Right lung (tissue), 5 donors: ENCODE results near the gene THADA. TPM values are rescaled to one million over a fixed set of nuclear protein-coding genes. Genes with fewer than 3 reads are reported as not detected.
"Not testable (repeated sequence)": the region's sequence is repeated elsewhere in the genome, so short reads cannot be mapped to it uniquely, and the experiment has no call there.

Experiments
- DNase-seq, 2 donors: peaks; one replicate each; pipeline ENCODE4 v3.0.0-alpha.2; 2013
- polyA plus RNA-seq, 5 donors: library from polyadenylated mRNA; unstranded; fragments of 120-200 nt; gene quantifications; one replicate each; pipeline versions ENCODE4 v1.2.1 to v1.2.3, GENCODE V29; 2013; ENCODE audit warnings: inconsistent platforms in 1 of 5, low replicate concordance in 1 of 5; ENCODE audit not compliant: insufficient read length in 5 of 5, insufficient read depth in 1 of 5

Gene THADA
- polyA plus RNA-seq, 5 donors = 33.8 to 42.1 (median 36.6) TPM

DNA sequence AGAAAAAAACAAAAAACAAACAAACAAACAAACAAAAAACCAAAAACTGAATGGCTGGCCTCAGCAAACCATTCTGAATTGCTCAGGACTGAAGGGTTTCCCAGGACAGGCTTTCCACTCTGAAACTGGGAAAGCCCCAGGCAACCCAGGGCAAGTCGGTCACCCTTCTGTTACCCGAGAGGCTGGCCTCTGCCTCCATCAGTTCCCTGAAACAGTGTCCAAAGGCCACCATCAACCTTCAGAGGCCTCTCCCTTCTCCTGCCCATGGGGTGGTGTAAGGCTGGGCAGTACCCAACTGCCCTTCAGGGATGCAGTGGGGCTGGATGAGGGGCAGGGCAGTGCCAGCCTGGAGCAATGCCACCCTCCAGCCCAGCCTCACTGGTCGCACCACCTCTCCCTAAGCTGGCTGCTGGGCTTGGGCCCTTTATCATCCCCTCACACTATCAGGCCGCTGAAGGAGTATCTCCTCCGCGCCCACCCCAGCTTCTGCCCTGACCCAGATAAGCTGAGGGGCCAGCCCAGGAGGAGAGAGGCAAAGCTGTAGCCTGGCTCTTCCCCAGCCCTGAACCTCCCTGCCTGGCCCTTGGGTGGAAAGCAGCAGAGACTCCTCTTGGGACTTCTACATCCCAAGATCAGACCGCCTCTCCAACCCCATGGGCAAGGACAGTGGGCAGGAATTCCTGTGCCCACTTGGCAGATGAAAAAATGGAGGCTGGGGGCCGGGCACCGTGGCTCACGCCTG is 405.4 kb downstream of the THADA start:
- no peak for DNase-seq

DNA sequence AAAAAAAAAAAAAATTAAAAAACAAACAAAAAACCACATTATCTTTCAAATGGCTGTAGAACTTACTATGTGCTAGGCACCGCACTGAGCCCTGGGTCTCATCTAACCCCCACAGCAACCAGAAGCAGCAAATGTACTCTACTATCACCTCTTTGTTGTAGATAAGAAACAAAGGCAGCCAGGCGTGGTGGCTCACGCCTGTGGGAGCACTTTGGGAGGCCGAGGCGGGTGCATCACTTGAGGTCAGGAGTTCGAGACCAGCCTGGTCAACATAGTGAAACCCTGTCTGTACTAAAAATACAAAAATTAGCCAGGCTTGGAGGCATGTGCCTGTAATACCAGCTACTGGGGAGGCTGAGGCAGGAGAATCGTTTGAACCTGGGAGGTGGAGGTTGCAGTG is 406.0 kb downstream of the THADA start:
- DNase-seq = not testable (repeated sequence)

DNA sequence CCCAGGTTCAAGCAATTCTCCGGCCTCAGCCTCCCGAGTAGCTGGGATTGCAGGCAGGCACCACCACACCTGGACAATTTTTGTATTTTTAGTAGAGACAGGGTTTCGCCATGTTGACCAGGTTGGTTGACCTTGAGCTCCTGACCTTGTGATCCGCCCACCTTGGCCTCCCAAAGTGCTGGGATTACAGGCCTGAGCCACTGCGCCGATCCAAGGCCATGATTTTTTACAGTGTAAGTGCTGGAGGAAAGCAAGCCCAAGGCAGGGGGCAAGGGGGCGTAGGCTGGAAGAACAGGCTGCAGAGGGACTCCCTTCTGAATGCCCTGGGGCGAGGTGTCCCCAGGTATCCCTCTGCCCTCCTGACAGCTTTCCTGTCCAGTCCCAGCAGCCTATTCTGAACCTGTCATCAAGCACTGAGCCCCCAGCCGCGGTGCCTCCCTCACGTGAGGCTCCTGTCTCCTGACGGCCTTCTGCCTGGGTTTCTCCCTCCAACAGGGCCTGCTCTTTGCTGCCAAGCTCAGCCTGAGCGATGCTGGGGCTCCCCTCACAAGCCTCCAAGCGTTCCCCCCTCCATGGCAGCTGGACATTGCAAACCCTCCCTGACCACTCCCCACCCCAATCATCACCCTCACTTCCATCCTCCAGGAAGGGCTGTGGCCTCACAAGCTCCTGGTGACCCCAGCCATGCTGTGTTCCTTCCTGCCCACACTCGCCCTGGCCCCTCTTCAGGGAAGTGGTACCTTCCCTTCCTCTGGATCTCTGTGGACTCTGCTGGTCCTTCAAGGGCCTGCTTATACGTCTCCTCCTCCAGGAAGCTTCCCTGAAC is 407.1 kb downstream of the THADA start:
- DNase-seq = no peak

DNA sequence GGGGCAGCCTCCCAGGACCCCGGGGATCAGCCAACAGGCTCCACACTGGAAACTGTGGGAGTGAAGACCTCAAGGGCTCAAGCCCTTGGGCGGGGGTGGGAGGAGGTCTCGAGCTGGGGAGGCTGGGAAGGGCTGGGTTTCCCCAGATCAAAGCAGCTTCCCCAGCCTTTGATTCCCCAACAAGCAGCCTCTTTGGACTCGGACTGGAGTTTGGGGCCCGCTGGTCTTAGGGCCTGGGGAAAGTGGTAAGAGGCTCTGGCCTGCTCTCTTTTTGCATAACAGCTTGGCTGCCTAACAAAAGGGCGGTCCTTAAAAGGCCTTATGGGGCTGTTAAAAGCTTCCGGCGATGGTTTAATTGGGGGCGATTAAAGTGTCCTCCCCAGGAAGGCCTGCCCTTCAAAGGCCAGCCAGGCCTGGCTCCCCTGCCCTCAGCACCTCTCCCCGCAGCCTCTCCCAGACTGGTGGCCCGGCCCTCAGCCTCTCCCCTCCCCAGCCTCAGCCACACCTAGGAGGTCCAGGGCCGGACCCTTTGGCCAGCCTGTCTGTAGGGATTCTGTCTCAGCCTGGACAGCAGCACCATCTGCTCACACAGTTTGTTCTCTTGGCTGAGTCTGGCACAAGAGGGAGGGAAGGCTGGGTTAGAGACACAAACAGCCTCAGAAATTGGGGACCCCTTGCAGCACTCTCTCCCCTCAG is 409.0 kb downstream of the THADA start:
- DNase-seq = peak; percentile 70 to 71

DNA sequence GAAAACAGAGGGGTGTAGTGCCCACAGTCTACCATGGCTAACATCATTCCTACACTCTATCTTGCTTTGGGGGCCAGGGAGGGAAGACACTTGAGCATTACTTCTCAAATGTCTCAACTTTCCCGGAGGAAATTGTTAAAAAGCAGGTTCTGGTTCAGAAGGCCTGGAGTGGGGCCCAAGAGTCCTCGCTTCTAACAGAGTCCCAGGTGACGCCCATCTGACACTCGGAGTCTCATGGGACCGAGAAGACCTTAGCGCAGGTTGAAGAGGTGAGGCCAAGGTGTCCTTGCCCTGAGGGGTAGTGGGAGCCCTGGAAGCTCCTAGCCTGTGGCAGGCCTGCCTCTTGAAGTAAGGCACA is 409.5 kb downstream of the THADA start:
- no peak for DNase-seq

DNA sequence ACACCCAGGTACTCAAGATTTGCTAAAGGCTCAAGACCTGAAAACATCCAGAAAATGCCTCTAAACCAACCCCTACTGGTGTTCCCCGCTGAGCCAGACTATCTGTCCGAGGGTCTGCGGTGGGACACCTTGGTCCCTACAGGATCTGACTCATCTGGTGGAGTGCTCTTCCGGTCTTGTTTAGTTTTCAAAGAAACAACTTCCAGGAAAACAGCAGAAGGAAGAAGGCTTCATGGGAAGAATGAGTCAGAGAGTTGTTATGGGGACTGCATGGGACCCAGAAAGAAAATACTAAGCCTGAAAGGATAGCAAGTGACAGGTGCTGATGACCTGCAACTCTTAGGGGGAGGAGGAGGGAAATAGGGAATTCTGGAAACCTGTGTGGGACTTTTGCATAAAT is 410.7 kb downstream of the THADA start:
- no peak for DNase-seq

DNA sequence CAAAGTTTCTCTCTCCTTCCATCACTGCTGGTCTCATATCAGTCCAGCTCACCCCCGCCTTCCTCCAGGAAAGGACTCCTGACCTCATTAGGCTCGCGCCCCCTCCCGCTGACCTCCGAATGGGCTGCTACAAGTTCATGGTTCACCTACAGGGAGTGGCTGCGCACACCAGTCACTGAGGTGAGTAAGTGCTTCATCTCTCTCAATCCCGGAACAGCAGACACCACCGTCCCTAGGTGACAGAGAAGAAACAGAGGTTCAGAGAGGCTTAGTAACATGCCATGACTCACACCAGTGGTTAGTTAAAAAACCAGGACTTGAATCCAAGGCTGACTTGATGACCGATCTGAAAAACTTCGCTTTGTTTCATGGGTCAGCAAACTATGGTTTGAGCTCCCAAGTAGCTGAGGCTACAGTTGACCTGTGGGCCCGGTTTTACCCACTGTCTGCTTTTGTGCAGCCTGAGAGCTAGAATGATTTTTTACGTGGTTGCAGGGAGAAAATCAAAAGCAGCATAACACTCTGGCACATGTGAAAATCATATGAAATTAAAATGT is 411.4 kb downstream of the THADA start:
- no peak for DNase-seq

DNA sequence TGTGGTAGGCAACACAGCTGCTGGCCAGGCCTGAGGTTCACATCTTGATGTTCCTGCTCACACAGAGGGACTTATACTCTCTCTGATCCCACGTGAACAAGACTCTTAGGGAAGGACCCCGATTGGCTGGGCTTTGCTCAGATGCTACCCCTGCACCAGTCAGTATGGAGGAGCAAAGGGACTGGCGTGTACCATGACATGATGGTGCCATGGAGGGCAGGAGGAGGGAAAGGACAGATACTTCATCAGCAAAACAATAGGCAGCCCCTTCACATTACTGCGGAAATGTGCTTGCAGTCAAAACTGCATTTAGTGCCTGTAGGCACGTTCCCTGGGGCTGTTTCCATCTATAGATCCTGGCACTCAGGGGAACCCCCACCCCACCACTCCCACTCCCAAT is 412.1 kb downstream of the THADA start:
- no peak for DNase-seq

DNA sequence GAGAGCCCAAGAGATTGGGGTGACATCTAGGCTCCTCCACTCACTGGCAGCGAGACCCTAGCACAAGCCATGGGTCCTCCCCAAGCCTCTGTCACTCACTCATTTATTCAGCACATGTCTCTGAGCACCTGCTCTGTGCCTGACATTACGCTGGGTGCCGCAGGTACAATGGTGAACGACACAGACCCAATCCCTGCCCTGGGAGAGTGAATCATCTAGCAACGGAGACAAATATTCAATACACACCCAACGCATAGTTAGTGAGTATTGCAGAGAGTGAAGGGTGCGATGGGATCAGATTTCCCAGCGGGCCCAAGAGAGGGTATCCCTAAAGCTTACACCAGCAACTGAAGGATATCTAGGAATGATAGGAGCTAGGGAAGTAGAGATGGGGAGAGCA is 414.9 kb downstream of the THADA start:
- no peak for DNase-seq

Other genes starting within 250 kb of the THADA start
- gene PLEKHH2, start 41.2 kb upstream of the THADA start, polyA plus RNA-seq = 100 to 1,000 TPM; 142 to 342 (median 246) TPM
- gene C1GALT1C1L, start 80.4 kb upstream of the THADA start, polyA plus RNA-seq = 1 to 10 TPM; 1.6 to 2.8 (median 2.4) TPM
- gene DYNC2LI1, start 178.0 kb upstream of the THADA start, polyA plus RNA-seq = 100 to 1,000 TPM in 3 of 5 donors, 10 to 100 TPM in 2; 68.2 to 113 (median 101) TPM
- gene ABCG5, start 242.8 kb upstream of the THADA start, polyA plus RNA-seq = under 1 TPM; 0.33 to 0.50 (median 0.41) TPM
- gene ABCG8, start 242.9 kb upstream of the THADA start, polyA plus RNA-seq = under 1 TPM; 0.41 to 0.70 (median 0.59) TPM